HS-27A (cell line): ENCODE data around the gene L3MBTL4.

Experiments
- DNase-seq: peaks from one replicate; pipeline ENCODE4 v3.0.0-alpha.2; 2012; ENCODE audit warnings: low read depth, missing footprints

L3MBTL4 gene

DNA sequence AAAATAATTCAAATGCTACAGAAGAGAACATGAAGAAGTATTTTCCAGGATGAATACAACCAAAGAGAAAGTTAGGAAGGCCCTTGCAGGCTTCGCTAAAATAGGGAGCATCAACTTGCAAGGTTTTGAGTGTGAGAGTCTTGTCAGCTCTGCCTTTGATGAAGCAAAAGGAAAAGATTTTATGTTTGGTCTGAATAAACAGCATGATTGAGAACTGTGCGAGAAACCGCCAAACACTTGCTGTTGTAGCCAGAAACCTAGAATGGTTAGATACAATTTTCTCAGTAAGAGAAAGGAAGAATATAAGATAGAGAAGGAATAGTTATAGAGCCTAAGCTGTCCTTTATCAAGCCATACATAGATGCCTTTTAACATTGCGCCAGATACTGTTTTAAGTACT is 163.6 kb downstream of the L3MBTL4 start:
- DNase-seq: no peak

DNA sequence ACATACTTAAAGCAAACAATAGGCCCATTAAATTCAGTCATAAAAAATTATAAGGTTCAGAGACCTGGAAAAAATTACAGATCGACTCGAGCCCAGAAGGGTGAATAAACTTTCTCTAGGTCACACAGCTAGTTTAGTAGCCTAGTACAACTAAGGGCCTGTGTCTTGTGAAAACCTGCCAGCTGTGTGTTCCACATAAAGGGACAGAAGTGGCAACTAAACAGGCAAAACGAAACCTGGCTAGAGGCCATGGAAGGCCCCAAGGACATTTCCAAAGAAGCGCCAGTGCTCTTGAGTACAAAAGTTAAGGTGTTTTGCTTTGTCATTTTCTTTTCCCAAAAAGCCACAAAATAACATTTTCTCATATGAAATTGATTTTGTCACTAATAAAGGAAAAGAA is 164.9 kb downstream of the L3MBTL4 start:
- no peak for DNase-seq

DNA sequence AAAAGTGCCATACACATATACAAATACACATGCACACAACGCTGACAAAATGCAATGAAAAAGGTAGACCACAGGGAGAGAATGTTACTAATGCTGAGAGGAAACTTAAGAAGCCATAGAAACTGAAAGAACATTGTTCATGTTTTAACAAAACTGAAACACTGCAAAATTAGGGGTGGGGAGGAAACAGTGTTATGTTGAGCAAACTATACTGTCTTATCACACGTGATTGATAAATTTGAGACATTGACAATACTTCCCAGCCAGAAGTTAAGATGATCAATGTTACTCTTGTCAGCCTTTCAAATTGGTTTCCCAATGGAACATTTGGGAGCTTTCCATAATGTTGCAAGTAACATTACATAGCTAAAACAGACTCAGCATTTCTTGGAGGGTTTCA is 165.5 kb downstream of the L3MBTL4 start:
- DNase-seq: no peak

DNA sequence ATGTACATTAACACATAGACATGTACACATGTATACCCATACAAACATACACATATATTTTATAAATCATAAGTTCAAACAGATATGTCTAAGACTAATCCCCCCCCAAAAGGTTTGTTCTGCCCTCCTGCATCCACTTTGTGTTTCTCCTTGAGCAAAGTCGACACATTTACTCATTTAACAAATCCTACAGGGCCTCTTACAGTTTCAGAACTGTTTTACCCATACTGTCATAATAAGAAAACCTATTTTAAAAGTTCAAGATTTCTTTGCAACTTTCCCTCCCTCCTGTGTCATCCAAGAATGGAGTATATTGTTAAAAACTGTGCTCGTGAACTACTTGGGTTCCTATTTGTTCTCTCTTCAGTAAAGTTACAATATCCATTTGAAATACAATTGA is 166.7 kb downstream of the L3MBTL4 start:
- DNase-seq: no peak

DNA sequence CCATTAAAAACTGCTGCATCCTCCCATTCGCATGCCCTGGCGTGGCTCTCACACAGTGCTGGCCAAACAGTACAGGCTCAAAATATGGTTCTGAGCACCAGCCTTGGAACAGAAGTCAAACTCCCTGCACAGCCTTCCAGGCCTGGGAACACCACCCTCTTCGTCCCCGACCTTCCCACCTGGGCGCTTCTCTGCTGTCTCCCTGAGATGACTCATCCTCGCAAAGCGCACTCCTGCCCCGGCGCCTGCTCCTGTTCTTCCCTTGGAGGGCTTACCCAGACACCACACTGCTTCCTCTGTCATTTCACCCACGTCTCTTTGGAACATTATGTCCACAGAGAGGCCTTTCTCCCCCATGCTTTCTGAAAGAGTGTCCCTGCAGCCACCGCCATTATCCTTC is 172.7 kb downstream of the L3MBTL4 start:
- no peak for DNase-seq

DNA sequence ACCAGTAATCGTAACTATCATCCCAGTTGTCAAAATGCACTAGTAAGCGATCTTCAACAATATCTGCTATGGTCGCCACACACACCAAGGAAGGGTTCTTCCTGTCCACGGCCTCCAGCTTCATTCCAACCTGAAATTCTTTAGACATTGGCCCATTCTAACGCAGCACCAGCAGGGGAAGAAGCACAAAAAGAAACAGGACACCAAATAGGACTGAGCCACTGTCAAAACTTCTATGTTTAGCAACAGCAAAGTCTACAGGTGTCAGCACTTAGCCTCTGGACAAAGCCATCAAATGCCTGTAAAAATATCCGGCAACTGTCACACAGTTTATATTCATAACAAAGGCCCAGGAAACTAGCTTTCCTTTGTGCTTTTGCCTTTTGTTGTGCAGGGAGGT is 175.0 kb downstream of the L3MBTL4 start:
- no peak for DNase-seq

DNA sequence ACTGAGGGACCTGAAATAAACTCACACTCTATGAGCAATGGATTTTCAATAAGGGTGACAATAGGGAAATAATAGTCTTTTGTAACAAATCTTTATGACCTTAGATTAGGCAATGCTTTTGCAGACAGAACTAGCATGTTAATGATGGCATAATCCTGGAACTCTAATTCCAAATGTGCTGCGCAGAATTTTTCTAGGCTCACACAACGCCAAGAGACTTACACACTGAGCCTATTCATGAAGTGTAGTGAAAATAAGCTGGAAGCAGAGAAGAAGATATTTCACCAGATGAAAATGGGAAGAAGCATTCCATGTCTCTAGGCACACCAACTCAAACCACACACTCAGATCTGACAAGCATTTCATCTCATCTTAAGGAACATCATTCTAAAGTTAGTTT is 178.5 kb downstream of the L3MBTL4 start:
- DNase-seq: no peak

DNA sequence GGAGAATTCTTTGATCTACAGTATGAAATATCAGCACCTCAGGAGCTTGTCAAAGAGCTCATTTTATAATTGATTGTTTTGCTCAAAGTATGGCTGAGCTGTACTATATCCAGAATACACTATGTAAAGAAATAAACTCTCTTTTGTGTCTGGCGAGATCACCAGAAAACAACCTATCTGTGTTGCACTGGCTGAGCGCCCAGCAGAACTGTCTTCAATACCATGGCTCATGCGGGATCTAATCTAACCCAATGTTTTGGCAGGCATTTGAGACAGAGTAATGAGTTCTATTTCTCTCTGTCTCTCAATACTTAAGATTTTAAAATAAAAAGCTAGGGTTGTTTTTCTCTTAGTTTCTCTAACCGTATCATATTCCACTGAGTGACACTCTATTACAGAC is 192.4 kb downstream of the L3MBTL4 start:
- DNase-seq: no peak

DNA sequence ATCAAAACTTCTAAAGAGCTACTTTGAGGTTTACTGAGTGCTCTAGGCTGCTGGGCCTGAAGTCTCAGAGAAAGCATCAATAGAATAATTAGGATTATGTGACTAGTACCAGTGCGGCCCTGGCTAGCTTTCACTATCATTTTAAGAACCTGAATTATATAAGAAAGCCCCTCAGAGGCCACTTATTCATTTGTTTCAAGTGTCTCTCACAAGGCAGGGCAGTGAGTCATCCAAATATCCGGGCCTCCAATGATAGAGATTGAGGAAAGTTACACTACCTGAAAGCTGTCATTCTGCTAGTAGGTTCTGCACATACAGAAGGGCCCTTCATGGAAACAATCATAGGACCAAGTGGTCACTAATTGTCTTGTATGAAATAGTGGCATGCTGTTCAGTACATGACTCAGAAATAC is 193.1 kb downstream of the L3MBTL4 start:
- no peak for DNase-seq

DNA sequence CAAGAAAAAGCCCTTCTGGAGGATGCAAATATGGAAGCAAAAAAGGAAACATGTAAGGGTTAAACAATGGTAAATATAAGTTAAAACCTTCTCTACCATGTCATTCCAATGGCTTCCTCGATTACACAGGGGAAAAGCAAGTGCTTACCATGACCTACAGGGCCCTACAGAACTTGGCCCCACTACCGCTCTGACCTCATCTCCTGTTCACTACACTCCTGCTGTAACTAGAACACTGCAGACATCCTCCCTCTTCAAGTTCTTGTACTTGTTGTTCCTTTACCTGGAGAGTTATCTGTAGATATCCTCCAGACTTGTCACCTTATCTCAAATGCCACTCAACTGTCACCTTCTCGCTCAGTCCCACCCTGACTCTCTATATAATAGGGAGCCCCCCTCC is 194.6 kb downstream of the L3MBTL4 start:
- DNase-seq: no peak

DNA sequence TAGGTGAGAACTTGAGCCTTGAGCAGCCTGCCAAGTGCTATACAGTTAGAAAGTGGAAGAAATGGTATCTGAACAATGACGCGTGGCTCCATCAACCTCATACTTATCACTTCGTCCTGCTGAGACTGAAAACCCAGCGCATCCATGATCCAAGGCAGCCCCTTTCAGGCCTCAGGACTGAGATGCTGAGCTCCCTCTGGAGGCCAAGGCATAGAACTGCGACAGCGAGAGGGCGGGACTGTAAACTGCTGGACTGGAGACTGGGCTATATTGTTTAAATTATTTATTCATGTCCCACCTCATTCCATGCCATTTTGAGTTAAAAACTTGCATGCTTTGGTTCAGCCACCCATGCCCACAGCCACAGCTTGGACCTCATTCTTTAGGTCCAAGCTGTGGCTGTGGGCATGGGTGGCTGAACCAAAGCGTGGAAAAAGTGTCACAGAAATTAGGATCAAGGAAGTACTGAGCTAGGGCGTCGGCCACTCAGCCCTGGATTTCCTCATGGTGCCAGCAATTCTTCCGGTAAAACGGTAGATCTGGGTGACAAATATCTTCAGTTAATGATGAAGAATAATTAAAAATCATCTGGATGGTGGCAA is 195.5 kb downstream of the L3MBTL4 start:
- no peak for DNase-seq

DNA sequence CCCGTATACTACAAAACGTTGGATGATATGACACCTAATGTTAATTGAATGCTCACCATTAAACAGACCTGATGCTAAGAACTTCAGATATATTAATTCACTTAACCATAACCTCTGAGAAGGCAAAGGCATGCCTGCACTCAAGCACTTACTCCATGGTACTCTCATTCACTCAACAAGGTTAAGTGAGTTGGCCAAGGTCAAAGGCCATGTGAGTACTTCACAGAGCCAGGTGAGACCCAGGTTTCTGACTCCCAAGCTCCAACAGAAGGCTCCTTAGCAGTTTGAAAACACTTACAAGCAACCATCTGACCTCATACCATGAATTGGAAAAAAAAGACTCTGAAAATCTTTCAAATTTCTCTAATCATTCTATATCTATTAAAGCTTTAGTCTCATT is 198.8 kb downstream of the L3MBTL4 start:
- DNase-seq: no peak

DNA sequence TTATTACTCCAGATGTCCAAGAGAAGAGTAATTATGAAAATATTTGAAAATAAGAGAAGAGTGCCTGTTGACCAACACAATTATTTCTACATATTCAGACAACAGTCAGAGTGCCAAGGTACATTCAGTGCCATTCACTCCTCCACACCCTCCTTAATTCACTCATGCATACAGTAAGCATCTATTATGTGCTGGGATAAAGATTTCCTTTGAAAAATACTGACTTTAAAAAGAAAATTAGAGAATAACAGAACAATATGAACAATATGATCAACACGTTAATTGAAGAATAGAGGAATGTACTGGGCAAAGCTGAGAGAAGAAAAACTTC is 203.6 kb downstream of the L3MBTL4 start:
- DNase-seq: no peak

DNA sequence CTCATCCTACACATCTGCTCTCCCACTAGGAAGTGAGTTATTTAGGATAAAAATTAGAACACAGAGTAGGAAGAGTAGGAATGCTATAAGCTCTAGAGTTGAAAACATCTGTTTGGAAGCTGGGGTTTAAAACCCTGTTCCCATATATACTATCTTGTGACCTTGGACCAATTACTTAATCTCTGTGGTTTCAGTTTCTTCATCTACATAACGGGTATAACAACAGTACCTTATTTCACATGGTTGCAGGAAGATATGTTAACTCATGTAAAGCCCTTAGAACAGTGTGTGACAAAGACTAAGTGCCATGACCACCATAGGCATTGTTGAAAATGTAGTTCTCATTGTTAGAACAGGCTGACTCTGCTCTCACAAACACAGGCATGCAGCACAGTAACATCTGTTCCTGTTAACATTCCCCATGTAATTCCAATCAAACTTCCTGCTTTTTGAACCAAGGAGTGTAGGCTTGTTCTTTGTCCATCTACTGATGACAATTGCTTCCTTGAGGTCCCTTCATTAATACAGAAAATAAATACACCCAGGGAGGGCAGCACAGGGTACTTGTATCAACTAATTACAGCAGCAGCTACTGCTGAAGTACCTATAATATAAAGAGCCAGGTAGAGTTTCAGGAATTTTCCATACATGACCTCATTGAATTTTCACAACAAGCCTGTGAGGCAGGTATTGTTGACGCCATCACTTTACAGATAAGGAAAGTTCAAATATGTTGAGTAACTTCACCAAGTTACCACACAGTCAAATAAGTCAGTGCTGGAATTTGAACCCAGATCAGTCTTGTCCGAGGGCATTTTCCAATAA is 204.2 kb downstream of the L3MBTL4 start:
- DNase-seq: no peak

DNA sequence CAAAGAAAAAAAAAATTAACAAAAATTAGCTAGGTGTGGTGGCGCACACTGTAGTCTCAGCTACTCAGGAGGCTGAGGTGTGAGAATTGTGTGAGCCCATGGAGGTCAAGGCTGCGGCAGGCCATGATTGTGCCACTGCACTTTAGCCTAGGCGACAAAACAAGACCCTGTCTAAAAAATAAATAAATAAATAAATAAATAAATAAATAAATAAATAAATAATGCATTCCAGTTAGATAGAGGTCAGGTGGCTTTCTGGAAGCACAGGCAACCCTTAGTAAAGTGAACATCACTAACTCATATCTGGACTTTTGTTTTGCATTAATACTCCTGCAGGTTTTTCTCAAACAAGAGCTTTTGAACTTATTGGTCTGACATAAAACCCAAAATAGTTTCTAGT is 206.8 kb downstream of the L3MBTL4 start:
- DNase-seq: no peak

DNA sequence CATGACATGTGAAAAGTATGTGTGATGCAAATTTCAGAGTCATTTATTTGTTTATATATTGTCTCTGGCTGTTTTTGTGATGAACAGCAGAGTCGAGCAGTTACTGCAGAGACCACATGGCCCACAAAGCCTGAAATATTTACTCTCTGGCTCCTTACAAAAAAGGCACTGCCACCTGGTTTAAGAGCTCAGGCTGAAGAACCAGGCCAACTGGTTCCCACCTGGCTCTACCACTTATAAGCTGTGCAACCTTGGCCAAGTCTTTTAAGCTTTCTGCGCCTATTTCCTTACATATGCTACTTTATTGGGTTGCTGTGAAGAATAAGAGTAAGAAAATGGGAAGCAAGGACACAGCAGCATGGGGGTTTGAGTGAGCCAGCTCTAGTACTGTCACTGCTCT is 207.6 kb downstream of the L3MBTL4 start:
- DNase-seq: no peak

DNA sequence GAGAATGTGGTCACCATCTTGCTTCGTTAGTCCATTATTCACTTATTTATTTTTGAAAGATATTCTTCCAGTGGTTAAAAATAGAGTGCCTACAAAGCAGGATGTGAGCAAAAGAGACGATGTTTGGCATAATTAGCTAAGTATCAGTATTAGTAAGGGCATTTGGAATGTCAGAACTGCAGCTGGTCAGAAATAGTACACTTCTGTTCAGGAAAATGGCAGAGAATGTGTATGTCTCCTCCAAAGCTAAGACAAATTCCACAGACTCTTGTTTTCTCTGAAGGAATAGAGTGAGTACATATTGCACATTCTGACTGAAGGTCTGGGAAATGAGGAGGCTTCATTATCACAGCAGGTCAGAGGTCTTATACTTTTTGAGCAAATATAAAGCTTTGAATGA is 209.0 kb downstream of the L3MBTL4 start:
- DNase-seq: no peak

DNA sequence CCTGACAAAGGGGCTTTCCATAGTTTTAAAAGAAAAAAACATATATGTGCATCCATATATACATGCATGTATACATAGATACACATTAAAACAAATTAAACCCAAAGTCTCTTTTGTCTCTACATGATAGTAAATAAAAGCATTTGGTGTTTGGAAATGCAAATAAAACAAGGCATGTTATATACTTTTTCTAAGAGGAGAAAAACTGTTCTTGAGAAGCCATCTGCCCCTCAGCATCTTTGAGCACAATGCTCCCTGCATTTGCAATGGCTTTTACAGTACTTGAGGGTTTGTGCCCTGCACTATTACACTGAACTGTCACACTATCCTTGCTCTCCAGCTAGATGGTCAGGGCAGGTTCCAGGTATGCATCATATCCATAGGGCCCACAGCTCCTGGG is 210.2 kb downstream of the L3MBTL4 start:
- no peak for DNase-seq

DNA sequence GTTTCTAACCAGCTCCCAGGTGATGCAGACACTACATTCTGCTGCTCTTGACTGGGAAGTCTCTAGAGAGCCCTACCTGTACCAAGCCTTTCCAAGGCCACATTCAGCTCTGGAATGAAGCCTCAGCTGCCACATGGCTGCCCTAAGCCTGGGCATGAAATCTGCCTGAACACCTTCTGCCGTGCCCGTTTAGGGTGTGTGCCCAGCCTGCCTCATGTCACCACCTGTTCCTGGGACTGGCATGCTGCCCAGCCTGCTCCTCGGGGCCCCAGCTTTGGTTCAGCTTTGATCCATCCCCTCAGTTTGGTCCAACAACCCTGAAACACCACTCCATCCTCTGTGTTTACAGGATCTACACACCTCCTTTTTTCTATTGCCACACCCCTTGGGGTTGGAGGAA is 210.9 kb downstream of the L3MBTL4 start:
- DNase-seq: no peak

DNA sequence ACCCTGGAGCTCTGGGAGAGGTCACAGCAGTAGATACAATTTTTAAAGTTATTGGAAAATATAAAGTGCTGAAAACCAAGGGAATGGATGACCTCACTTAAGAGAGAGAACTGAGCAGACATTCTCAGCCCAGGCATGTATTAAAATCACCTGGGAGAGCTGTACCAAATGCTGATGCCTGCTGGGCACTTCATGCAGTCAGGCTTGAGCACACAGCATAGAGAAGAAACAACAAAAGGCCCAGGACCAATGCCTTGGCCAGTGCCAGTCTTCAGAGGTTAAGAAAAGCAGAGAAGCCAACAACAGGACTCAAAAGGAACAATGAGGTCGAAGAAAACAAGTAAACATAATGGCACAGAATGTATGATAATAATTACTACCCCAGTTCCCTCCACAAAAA is 211.8 kb downstream of the L3MBTL4 start:
- DNase-seq: no peak

DNA sequence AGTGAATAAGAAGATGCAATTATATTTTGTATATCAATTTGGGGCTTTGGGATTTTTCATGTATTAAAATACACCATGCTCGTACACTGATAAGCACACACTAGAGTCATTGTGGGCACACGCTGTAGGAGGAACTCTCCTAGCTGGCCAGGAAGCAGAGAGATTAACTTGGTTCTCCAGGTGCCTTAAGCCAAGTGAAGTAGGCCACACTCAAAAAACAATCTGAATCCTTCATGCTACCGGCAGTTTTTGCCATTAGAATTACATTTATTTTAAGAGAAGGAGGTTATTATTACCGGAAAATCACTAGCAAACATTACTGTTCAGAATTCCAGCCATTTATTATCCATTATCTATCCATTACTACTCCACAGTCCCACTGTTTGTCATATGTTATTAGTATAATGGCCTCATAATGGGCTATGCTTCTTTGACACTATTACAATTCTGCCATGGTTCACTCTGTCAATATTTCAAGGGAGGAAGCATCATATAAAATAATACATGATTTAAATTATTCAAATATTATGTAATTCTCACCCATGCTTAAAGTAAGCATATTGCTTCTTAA is 214.4 kb downstream of the L3MBTL4 start:
- DNase-seq: no peak

DNA sequence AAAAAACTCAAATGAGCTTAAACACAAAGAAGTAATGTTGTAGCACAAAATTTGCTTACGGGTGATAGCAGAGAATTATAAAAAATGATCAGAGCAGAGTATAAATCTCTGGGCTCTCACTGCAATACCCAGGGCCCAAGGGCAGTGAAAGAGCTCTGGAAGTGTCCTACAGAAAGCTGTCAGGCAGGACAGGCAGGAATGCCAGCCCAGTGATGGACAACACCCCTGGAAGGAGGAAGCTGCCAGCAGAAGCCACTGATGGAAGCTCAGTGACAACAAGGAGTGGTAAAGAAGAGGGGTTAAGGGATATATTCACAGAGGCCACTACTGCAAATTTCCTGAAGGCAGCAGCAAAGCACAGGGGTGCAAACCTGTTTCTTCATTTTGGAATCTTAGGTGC is 214.9 kb downstream of the L3MBTL4 start:
- DNase-seq: no peak

DNA sequence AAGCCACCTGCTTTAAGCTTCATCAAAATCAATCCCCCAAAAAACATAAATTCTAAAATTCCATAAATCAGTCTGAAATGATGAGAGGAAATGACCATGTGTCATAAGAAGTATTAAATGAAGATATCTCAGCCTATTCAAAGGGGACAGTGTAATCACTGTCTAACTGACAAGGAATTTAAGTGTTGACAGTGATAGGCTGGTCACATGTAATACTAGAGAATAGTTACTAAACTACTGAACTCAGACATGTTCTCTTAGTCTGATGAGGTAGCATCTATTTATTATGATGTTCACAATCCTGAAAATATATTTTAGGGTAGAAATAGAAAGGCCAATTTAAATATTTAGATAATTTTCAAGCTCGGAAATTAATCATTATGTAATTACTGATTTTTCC is 216.1 kb downstream of the L3MBTL4 start:
- DNase-seq: no peak

DNA sequence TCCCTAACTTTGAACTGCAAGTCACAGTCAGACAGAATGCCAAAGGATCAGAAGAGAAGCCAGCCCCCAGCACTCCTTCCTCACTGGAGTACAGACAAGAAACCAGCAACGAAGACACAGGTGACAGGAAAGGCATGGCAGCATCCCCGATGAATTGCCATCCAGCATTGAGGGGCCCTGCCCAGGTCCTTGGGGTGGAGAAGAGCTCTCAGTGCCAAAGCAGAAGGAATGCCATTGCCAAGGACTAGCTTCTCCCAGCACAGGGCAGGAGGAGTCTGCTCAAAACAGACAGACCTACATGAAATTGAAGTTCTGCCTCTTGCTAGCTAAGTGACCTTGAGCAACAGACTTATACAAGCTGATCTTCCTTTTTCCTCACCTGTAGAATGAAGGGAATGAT is 220.1 kb downstream of the L3MBTL4 start:
- no peak for DNase-seq
